IMR-90 (cell line): ENCODE measurements around the gene CYP2W1. TPM values are rescaled to one million over a fixed set of nuclear protein-coding genes. Genes with fewer than 3 reads are reported as not detected.

Experiments
- ATAC-seq: fragments of 200-7000 bp; cut with Tn5 transposase; 2 replicates; pipeline ENCODE4 v1.9.1; 2020; ENCODE audit warnings: low read depth, mild to moderate bottlenecking, moderate library complexity
- BruUV-seq: library from RNA; stranded (reverse); fragments of 400-500 nt; replicated peaks from 2 replicates; lab custom pipeline; 2021; lab: Mats Ljungman, UMichigan
- CTCF ChIA-PET: fragments of 300-600 bp; formaldehyde crosslinking; extraction: SDS; loops from one replicate; lab custom pipeline; 2021; ENCODE audit warnings: antibody characterized with exemption; lab: Yijun Ruan, JAX
- POLR2A ChIA-PET: fragments of 300-600 bp; sonication (Branson Sonifier 250); formaldehyde crosslinking; loops from one replicate; lab custom pipeline; 2022; ENCODE audit warnings: antibody characterized with exemption; ENCODE audit not compliant: unreplicated experiment; lab: Charles Lee
- DNase-seq: peaks from one replicate; pipeline ENCODE4 v3.0.0; 2013
- H2AFZ ChIP-seq: replicated peaks from 2 replicates; pipeline ENCODE3; 2013; ENCODE audit warnings: low read length, mild to moderate bottlenecking; ENCODE audit not compliant: poor library complexity
- H2AK5ac ChIP-seq: 2 replicates; pipeline ENCODE4 v1.6.1; 2013; ENCODE audit warnings: low read depth, low read length, inconsistent platforms
- H2AK9ac ChIP-seq: replicated peaks from 2 replicates; pipeline ENCODE3; 2013; ENCODE audit warnings: mild to moderate bottlenecking, low read depth, low read length, moderate library complexity; ENCODE audit not compliant: poor library complexity
- H2BK120ac ChIP-seq: 2 replicates; pipeline ENCODE4 v1.6.1; 2013; ENCODE audit warnings: low read depth, low read length, inconsistent platforms
- H2BK15ac ChIP-seq: 3 replicates; pipeline ENCODE4 v1.6.1; 2013; ENCODE audit warnings: low read depth, low read length, inconsistent platforms
- H2BK20ac ChIP-seq: 2 replicates; pipeline ENCODE4 v1.6.1; 2013; ENCODE audit warnings: low read depth, mild to moderate bottlenecking, inconsistent platforms, low read length, moderate library complexity
- H2BK5ac ChIP-seq: 2 replicates; pipeline ENCODE4 v1.6.1; 2013; ENCODE audit warnings: mild to moderate bottlenecking, low read depth, low read length, inconsistent platforms; ENCODE audit not compliant: poor library complexity, severe bottlenecking
- H3K14ac ChIP-seq: replicated peaks from 2 replicates; pipeline ENCODE4 v1.6.1; 2013; ENCODE audit warnings: low read depth, low read length, inconsistent platforms
- H3K18ac ChIP-seq: 2 replicates; pipeline ENCODE4 v1.6.1; 2013; ENCODE audit warnings: low read depth, low read length, control low read depth
- H3K23ac ChIP-seq: 2 replicates; pipeline ENCODE4 v1.6.1; 2013; ENCODE audit warnings: low read depth, low read length, inconsistent platforms
- H3K27ac ChIP-seq: 2 replicates; pipeline ENCODE4 v1.5.1; 2013; ENCODE audit warnings: mild to moderate bottlenecking, control low read depth, low read length; ENCODE audit not compliant: insufficient read depth
- H3K27me3 ChIP-seq: 2 replicates; pipeline ENCODE4 v1.6.1; 2013; ENCODE audit warnings: low read length; ENCODE audit not compliant: control insufficient read depth, insufficient read depth
- H3K36me3 ChIP-seq: 2 replicates; pipeline ENCODE4 v1.6.1; 2013; ENCODE audit warnings: low read length, mixed read lengths; ENCODE audit not compliant: control insufficient read depth, insufficient read depth
- H3K4ac ChIP-seq: 2 replicates; pipeline ENCODE4 v1.6.1; 2013; ENCODE audit warnings: low read depth, low read length, inconsistent platforms
- H3K4me1 ChIP-seq: 2 replicates; pipeline ENCODE4 v1.6.1; 2013; ENCODE audit warnings: low read length, mixed read lengths; ENCODE audit not compliant: control insufficient read depth, insufficient read depth
- H3K4me2 ChIP-seq: 2 replicates; pipeline ENCODE4 v1.6.1; 2013; ENCODE audit warnings: low read depth, mild to moderate bottlenecking, control low read depth, low read length, moderate library complexity
- H3K4me3 ChIP-seq: 2 replicates; pipeline ENCODE4 v1.5.1; 2013; ENCODE audit warnings: low read depth, mild to moderate bottlenecking, control low read depth, low read length, moderate library complexity; ENCODE audit not compliant: insufficient read depth
- H3K56ac ChIP-seq: 2 replicates; pipeline ENCODE4 v1.6.1; 2013; ENCODE audit warnings: low read length, inconsistent platforms; ENCODE audit not compliant: insufficient read depth; ENCODE audit errors: extremely low read depth
- H3K79me1 ChIP-seq, 2 experiments: 2 replicates each; pipeline ENCODE4 v1.6.1; 2013; ENCODE audit warnings: low read length in 2 of 2, inconsistent platforms in 1 of 2, low read depth in 1 of 2
- H3K9ac ChIP-seq: 2 replicates; pipeline ENCODE4 v1.6.1; 2013; ENCODE audit warnings: low read depth, low read length, control low read depth
- H3K9me1 ChIP-seq: 2 replicates; pipeline ENCODE4 v1.6.1; 2013; ENCODE audit warnings: low read length, inconsistent platforms; ENCODE audit not compliant: insufficient read depth
- H3K9me3 ChIP-seq: 2 replicates; pipeline ENCODE4 v1.6.1; 2013; ENCODE audit warnings: low read length; ENCODE audit not compliant: control insufficient read depth, insufficient read depth
- H4K20me1 ChIP-seq: 2 replicates; pipeline ENCODE4 v1.6.1; 2013; ENCODE audit warnings: low read length, inconsistent platforms; ENCODE audit not compliant: insufficient read depth
- H4K5ac ChIP-seq: 2 replicates; pipeline ENCODE4 v1.6.1; 2013; ENCODE audit warnings: mild to moderate bottlenecking, low read depth, low read length, control low read depth
- H4K8ac ChIP-seq, 2 experiments: 2 replicates each; pipeline ENCODE4 v1.6.1; 2013; ENCODE audit warnings: low read depth in 2 of 2, low read length in 2 of 2, control low read depth in 1 of 2, inconsistent platforms in 1 of 2
- H4K91ac ChIP-seq: 2 replicates; pipeline ENCODE4 v1.6.1; 2013; ENCODE audit warnings: low read depth, low read length, inconsistent platforms; ENCODE audit not compliant: insufficient read depth
- CEBPB ChIP-seq: IDR thresholded peaks from 2 replicates; pipeline ENCODE4 v1.6.1; 2012; ENCODE audit warnings: low read depth, low read length, improper control_type of control experiment
- ELK1 ChIP-seq: fragments of 150-350 bp; IDR thresholded peaks from 2 replicates; pipeline ENCODE4 v1.6.1; 2016; ENCODE audit warnings: low read depth, mild to moderate bottlenecking, low read length, moderate library complexity, borderline replicate concordance
- NFE2L2 ChIP-seq: fragments of 150-350 bp; IDR thresholded peaks from 2 replicates; pipeline ENCODE4 v1.6.1; 2016; ENCODE audit warnings: low read depth, mild to moderate bottlenecking, low read length
- RCOR1 ChIP-seq: IDR thresholded peaks from 2 replicates; pipeline ENCODE4 v1.6.1; 2012; ENCODE audit warnings: mild to moderate bottlenecking, low read length, improper control_type of control experiment; ENCODE audit not compliant: insufficient replicate concordance
- WGBS, 2 experiments: methylation state at CpG; one replicate each; pipeline versions ENCODE4 v1.1.5 to v1.1.7; 2013; ENCODE audit warnings: missing lambda C conversion rate in 2 of 2; ENCODE audit not compliant: insufficient read length in 1 of 2; ENCODE audit errors: extremely low coverage in 2 of 2; 5-methylcytosine and 5-hydroxymethylcytosine counted together
- dilution Hi-C: fragments of 300-500 bp; cut with HindIII; formaldehyde crosslinking; loops from one replicate; pipeline ENCODE4 v1.14.3; 2018; ENCODE audit warnings: low sequenced_read_pairs; ENCODE audit not compliant: unreplicated experiment
- in situ Hi-C: fragments of 300-500 bp; cut with MboI; formaldehyde crosslinking; loops from 3 replicates; pipeline ENCODE4 v1.14.3; 2019; ENCODE audit warnings: low sequenced_read_pairs, inconsistent platforms, mixed read lengths
- intact Hi-C: fragments of 100-400 bp; cut with micrococcal nuclease; formaldehyde crosslinking; loops from 2 replicates; pipeline ENCODE4 v1.10.0; 2022
- polyA plus RNA-seq, 3 experiments: library from polyadenylated mRNA; depleted of rRNA; stranded (reverse); fragments of >200 nt; gene quantifications; 2 replicates each; pipeline ENCODE4 v1.2.3, GENCODE V29; 2012; ENCODE audit warnings: low replicate concordance in 1 of 3
- total RNA-seq: library from RNA; depleted of rRNA; stranded (reverse); fragments of >200 nt; gene quantifications from 2 replicates; pipeline ENCODE4 v1.2.3, GENCODE V29; 2012

CYP2W1 gene
- total and polyA plus RNA-seq, 2 of the 4 experiments (the other 2 are of a cell fraction): not detected

DNA sequence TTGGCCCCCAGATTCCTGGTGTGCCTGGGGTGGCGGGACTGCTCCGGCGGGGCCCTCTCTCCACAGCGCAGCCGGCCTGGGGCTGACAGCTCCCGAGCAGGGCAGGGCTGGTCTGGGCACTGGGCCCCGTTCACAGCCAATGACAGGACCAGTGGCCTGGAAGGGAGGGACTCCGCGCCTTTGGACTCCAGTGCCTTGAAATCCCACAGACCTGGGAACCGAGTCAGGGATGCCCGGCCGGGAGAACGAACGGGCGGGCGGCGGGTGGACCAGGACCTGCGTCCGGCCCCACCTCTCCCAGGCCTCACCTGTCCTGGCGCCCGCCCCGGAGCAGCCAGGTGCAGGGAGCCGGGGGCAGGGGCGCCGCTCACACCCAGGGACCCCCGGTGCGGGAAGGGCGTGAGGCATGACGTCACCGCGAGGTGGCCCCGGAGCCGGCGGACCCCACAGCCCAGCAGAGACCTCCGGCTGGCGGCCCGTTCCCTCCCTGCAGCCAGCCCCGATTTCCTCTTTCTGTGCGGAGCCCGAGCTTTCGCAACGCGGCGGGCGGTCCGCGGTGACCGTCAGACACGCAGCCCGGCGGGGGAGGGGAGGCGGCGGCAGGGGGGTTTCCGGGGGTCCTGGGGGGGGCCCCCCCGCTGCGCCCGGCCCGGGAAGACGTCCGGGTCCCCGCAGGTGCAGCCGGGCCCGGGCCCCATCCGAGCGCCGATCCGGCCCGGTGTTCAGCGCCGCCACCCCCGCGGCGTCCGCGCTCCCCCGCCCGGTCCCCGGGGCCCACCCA is 29.2 kb upstream of the CYP2W1 start:
- Histone ChIP-seq H3K79me1 (no peaks in the 10 kb centered on the region; a peak in 1 of 4 replicates), H3K4me3 (peak overlapping the region; percentile 46), H3K18ac (no peak overlapping the region), H3K27me3 (peaks cover 18% of the 10 kb centered on the region; the same call in 1 of the 2 replicates), H2BK15ac (no peak overlapping the region), H4K91ac (no peak overlapping the region), H3K56ac (no peak overlapping the region), H3K14ac (no peak overlapping the region), H2AK9ac (peak overlapping the region; percentile 50), H3K4me1 (no peaks in the 10 kb centered on the region; the same call in 1 of the 2 replicates), H4K8ac (no peak overlapping the region), H4K20me1 (peaks cover 3% of the 10 kb centered on the region; the same call in 1 of the 2 replicates), H3K4ac (no peak overlapping the region), H3K27ac (no peak overlapping the region), H3K4me2 (peak overlapping the region; percentile 67), H2BK5ac (no peak overlapping the region), H3K9ac (no peak overlapping the region), H2BK20ac (no peak overlapping the region), H2AK5ac (no peak overlapping the region), H3K9me1 (no peaks in the 10 kb centered on the region), H3K23ac (no peak overlapping the region), H2AFZ (peak overlapping the region; percentile 75), H2BK120ac (no peak overlapping the region), H3K9me3 (no peaks in the 10 kb centered on the region), H4K5ac (no peak overlapping the region), H3K36me3 (no peaks in the 10 kb centered on the region)
- BruUV-seq: no TSS peak
- in situ Hi-C loops: no loop called here
- peak; percentile 50 for ATAC-seq
- DNase-seq: peak; percentile 17
- POLR2A ChIA-PET: interaction anchor here (0.6 kb wide), 1 partner anchor 9 kb away, joined by 5 read pairs; no protein-coding TSS in a partner anchor
- intact Hi-C loops: loop anchor here (1.0 to 5.0 kb wide), 2 partner anchors 44 to 166 kb away; no protein-coding TSS in a partner anchor
- dilution Hi-C loops: no loop called here
- peak; percentile 73 for TF ChIP-seq CEBPB
- no peak for TF ChIP-seq NFE2L2
- no peak for TF ChIP-seq RCOR1
- no peak for TF ChIP-seq ELK1
- CTCF ChIA-PET: interaction anchor here (0.9 kb wide), 1 partner anchor 25 kb away, joined by 3 read pairs; no protein-coding TSS in a partner anchor
- WGBS, 2 experiments: 2% methylated on average over 28 of the region's 78 CpGs; no CpG with 5 or more reads in 1 of the 2 experiments
